ENCODE measurements around the gene TMEM247.

The TMEM247 gene

GRCh38 chr2:46487667-46488335 lies 8.4 kb downstream of the TMEM247 start:
- TF ChIP-seq CTCF (IDR thresholded peaks at IDR 0.05; ENCODE audit: borderline replicate concordance, extremely low read depth, low read length, poor library complexity, severe bottlenecking) (no peak), EZH2 (IDR thresholded peaks at IDR 0.05; ENCODE audit: borderline replicate concordance, low read depth, low read length, severe bottlenecking) (no peak)
- no peaks in the 10 kb centered on the region for H3K4me1 ChIP-seq (ENCODE audit: insufficient read depth, low read length)
- H4K20me1 ChIP-seq (ENCODE audit: insufficient read depth, low read length) = no peaks in the 10 kb centered on the region
- H3K4me2 ChIP-seq (ENCODE audit: insufficient read depth, low read length) = no peak overlapping the region
- peaks cover 9% of the 10 kb centered on the region for H3K27me3 ChIP-seq (ENCODE audit: insufficient read depth, low read length, poor library complexity)
- H3K79me2 ChIP-seq (ENCODE audit: insufficient read depth, low read length) = no peaks in the 10 kb centered on the region
- H3K9me3 ChIP-seq (ENCODE audit: insufficient read depth, low read length, severe bottlenecking) = no peaks in the 10 kb centered on the region
- H3K27ac ChIP-seq (ENCODE audit: low read length) = no peak overlapping the region
- H3K9ac ChIP-seq (ENCODE audit: low read depth, low read length) = no peak overlapping the region
- H2AFZ ChIP-seq (ENCODE audit: low read depth, low read length) = no peak overlapping the region
- H3K4me3 ChIP-seq (ENCODE audit: low read depth in 1 of 2, low read length in 2 of 2) = no peak overlapping the region
- no peaks in the 10 kb centered on the region for H3K36me3 ChIP-seq (ENCODE audit: insufficient read depth, low read length)
- no peak for ATAC-seq (ENCODE audit: insufficient read depth, low read depth)
- DNase-seq = no peak

- H3K79me2 ChIP-seq (ENCODE audit: insufficient read depth, low read length) = no peaks in the 10 kb centered on the region
- H3K4me3 ChIP-seq (ENCODE audit: low read depth in 1 of 2, low read length in 2 of 2) = no peak overlapping the region
- DNase-seq (no peak), ATAC-seq (ENCODE audit: insufficient read depth, low read depth) (no peak)
- no peaks in the 10 kb centered on the region for H3K36me3 ChIP-seq (ENCODE audit: insufficient read depth, low read length)
- no peak overlapping the region for H3K4me2 ChIP-seq (ENCODE audit: insufficient read depth, low read length)
- H4K20me1 ChIP-seq (ENCODE audit: insufficient read depth, low read length) = no peaks in the 10 kb centered on the region
- peaks cover 9% of the 10 kb centered on the region for H3K27me3 ChIP-seq (ENCODE audit: insufficient read depth, low read length, poor library complexity)
- H2AFZ ChIP-seq (ENCODE audit: low read depth, low read length) = no peak overlapping the region
- TF ChIP-seq EZH2 (IDR thresholded peaks at IDR 0.05; ENCODE audit: borderline replicate concordance, low read depth, low read length, severe bottlenecking) (no peak), CTCF (IDR thresholded peaks at IDR 0.05; ENCODE audit: borderline replicate concordance, extremely low read depth, low read length, poor library complexity, severe bottlenecking) (no peak)
- H3K27ac ChIP-seq (ENCODE audit: low read length) = no peak overlapping the region
- no peak overlapping the region for H3K9ac ChIP-seq (ENCODE audit: low read depth, low read length)
- H3K9me3 ChIP-seq (ENCODE audit: insufficient read depth, low read length, severe bottlenecking) = no peaks in the 10 kb centered on the region
- H3K4me1 ChIP-seq (ENCODE audit: insufficient read depth, low read length) = no peaks in the 10 kb centered on the region
These were observed 9.0 kb downstream of the TMEM247 start for GRCh38 chr2:46488389-46488788.

DNA sequence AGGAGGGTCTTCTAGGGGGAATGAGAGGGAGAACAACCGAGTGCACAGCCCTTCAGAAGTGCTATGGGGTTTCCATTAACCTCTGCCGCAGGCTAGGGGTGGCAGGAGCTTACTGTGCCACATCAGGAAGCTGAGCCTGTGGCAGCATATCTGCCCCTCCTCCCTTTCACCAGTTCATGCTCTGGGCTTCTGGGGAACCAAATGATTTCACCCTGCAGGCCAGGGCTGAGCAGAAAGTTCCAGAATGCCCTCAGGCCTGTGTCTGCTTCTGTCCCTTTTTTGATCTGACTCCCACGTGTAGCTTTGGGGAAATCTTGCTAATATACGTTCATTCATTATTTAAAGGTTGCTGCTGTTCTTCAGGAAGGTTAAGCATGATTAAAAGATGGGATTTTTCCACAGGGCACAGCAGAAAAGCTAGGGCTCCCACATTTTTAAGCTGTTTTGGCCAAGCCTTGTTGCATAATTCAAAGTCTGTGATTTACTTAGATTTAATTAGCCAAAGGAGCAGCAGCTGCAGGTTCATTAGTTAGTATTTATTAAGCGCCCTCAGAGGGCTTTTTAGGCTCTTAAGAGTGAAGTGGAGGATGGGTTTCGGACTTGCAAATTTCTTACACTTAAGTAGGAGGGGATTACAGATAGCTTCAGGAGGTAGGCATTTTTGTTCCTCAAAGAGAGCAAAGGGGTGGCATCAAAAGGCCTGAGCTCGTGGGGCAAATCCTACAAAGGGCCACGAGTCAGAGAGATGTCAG lies 10.2 kb downstream of the TMEM247 start:
- Histone ChIP-seq H2AFZ (ENCODE audit: low read depth, low read length) (no peak overlapping the region), H3K4me3 (ENCODE audit: low read depth in 1 of 2, low read length in 2 of 2) (no peak overlapping the region), H3K36me3 (ENCODE audit: insufficient read depth, low read length) (no peaks in the 10 kb centered on the region), H3K4me1 (ENCODE audit: insufficient read depth, low read length) (no peaks in the 10 kb centered on the region), H3K9ac (ENCODE audit: low read depth, low read length) (no peak overlapping the region), H3K79me2 (ENCODE audit: insufficient read depth, low read length) (no peaks in the 10 kb centered on the region), H3K9me3 (ENCODE audit: insufficient read depth, low read length, severe bottlenecking) (no peaks in the 10 kb centered on the region), H4K20me1 (ENCODE audit: insufficient read depth, low read length) (no peaks in the 10 kb centered on the region), H3K4me2 (ENCODE audit: insufficient read depth, low read length) (no peak overlapping the region), H3K27me3 (ENCODE audit: insufficient read depth, low read length, poor library complexity) (peaks cover 9% of the 10 kb centered on the region), H3K27ac (ENCODE audit: low read length) (no peak overlapping the region)
- ATAC-seq (ENCODE audit: insufficient read depth, low read depth) (no peak), DNase-seq (no peak)
- TF ChIP-seq EZH2 (IDR thresholded peaks at IDR 0.05; ENCODE audit: borderline replicate concordance, low read depth, low read length, severe bottlenecking) (no peak), CTCF (IDR thresholded peaks at IDR 0.05; ENCODE audit: borderline replicate concordance, extremely low read depth, low read length, poor library complexity, severe bottlenecking) (no peak)
